Right lobe of liver (tissue), 4 donors: Measurements from ENCODE around the gene SETX.

Experiments used
- CTCF ChIP-seq, 4 donors: fragments of 200-600 bp in 3 of 4; fragments of 450-650 bp in 1 of 4; IDR thresholded peaks; one replicate each; pipeline versions ENCODE4 v1.5.1 to v1.8.0; 2016 to 2022; ENCODE audit warnings: antibody characterized with exemption in 4 of 4, mild to moderate bottlenecking in 2 of 4
- POLR2A ChIP-seq: fragments of 450-650 bp; IDR thresholded peaks from one replicate; pipeline ENCODE4 v1.6.1; 2017; ENCODE audit warnings: antibody characterized with exemption, mild to moderate bottlenecking
- donor health status: DM: no; HTN: no; CAD: no.
- donor health status: DM: no; HTN: no; CAD: no.
- donor health status: DM: no; HTN: yes; CAD: no.

GRCh38 chr9:132357764-132358163 is 3.0 kb upstream of the SETX start:
- TF ChIP-seq CTCF (IDR thresholded peaks at IDR 0.05) (no peak), POLR2A (no peak)
